MM.1S (cell line): ENCODE measurements around the gene PCNX3.

Experiments used
- CTCF ChIP-seq: fragments of 300-600 bp; sonication (generic); IDR thresholded peaks from 2 replicates; pipeline ENCODE4 v1.5.1; 2016; ENCODE audit warnings: antibody characterized with exemption, low read length, mixed read lengths
- EZH2 ChIP-seq: fragments of 300-600 bp; sonication (generic); optimal IDR thresholded peaks from 2 replicates; pipeline ENCODE3; 2017; ENCODE audit warnings: low read depth, mild to moderate bottlenecking, antibody characterized with exemption, low read length, mixed read lengths
- EZH2phosphoT487 ChIP-seq: fragments of 300-600 bp; sonication (generic); IDR thresholded peaks from 2 replicates; pipeline ENCODE4 v1.6.1; 2018; ENCODE audit warnings: antibody characterized with exemption, low read length

DNA sequence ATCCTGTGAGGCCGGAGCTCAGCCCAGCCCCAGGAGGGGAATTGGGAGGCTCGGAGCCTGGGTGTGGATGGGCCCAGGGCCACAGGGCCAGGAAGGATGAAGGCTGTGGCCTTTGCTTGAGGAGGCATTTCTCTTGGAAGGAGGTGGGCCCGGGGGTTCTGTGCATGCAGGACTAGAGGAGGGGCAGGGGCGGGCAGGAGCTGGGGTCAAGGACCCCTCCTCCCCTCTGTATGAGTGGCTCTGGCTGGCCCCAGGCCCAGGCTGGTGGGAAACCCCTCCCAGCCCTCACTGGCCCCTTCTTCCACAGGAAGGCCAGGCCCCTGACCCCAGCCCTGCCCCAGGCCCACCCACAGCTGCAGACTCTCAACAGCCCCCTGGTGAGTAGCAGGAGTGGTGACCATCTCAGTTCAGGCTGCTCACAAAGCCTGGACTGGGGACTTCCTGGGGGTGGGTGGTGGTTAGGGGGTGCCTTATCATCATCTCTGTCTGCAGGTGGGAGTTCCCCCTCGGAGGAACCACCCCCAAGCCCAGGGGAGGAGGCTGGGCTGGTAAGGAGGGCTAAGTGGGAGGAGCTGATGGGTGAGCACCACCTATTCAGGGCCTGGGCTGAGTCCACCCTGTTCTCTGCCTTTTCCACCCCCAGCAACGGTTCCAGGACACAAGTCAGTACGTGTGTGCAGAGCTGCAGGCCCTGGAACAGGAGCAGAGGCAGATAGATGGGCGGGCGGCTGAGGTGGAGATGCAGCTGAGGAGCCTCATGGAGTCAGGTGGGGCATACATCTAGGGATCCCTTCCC lies 25.9 kb upstream of the PCNX3 start:
- no peak for TF ChIP-seq CTCF
- no peak for TF ChIP-seq EZH2
- TF ChIP-seq EZH2phosphoT487 = no peak
